K562 (cell line): ENCODE results near the gene REX1BD. TPM values are rescaled to one million over a fixed set of nuclear protein-coding genes. Genes with fewer than 3 reads are reported as not detected.

Source experiments
- ATF1 ChIP-seq, 2 experiments: fragments of 450-650 bp in 1 of 2; IDR thresholded peaks; 2 replicates each; pipeline ENCODE4 v1.6.1; 2016; ENCODE audit warnings: missing compliant biosample characterization in 1 of 2, missing genetic modification characterization in 1 of 2
- EP400 ChIP-seq: fragments of 450-650 bp; IDR thresholded peaks from 2 replicates; pipeline ENCODE4 v1.6.1; 2017; ENCODE audit warnings: antibody characterized with exemption, mild to moderate bottlenecking, moderate library complexity
- KDM2B ChIP-seq: fragments of 250-450 bp; sonication (Bioruptor Pico); IDR thresholded peaks from 2 replicates; pipeline ENCODE4 v1.8.0; 2021; ENCODE audit warnings: mild to moderate bottlenecking, moderate library complexity
- POLR2G ChIP-seq: fragments of 200-400 bp; formaldehyde crosslinking; IDR thresholded peaks from 2 replicates; pipeline ENCODE4 v1.6.1; 2017; ENCODE audit warnings: low read depth, mild to moderate bottlenecking, antibody characterized with exemption, low read length, moderate library complexity
- VEZF1 ChIP-seq: fragments of 200-800 bp; sonication (Bioruptor generic); IDR thresholded peaks from 2 replicates; pipeline ENCODE4 v1.6.1; 2017; ENCODE audit warnings: missing genetic modification characterization, missing compliant biosample characterization
- ZBTB40 ChIP-seq, 2 experiments: fragments of 450-650 bp in 1 of 2; sonication (generic) in 1 of 2; formaldehyde crosslinking in 1 of 2; IDR thresholded peaks; 2 replicates each; pipeline versions ENCODE4 v1.7.1 to v1.9.0; 2016 to 2022; ENCODE audit warnings: inconsistent platforms in 1 of 2, mild to moderate bottlenecking in 1 of 2, missing genetic modification reagents in 1 of 2
- ZBTB7A ChIP-seq: IDR thresholded peaks from 2 replicates; pipeline ENCODE4 v1.6.1; 2011; ENCODE audit warnings: low read depth, mild to moderate bottlenecking, low read length, moderate library complexity, borderline replicate concordance; ENCODE audit not compliant: control insufficient read depth
- ZNF639 ChIP-seq, 2 experiments: fragments of 200-800 bp in 1 of 2; sonication (Bioruptor generic) in 1 of 2; sonication (generic) in 1 of 2; formaldehyde crosslinking in 1 of 2; IDR thresholded peaks in 1 of 2; conservative IDR thresholded peaks in 1 of 2; 2 replicates each; pipeline versions ENCODE4 v1.5.0 to v1.6.1; 2016 to 2020; ENCODE audit warnings: missing compliant biosample characterization in 1 of 2, missing genetic modification characterization in 1 of 2, missing genetic modification reagents in 1 of 2
- polyA plus RNA-seq, 8 experiments: library from polyadenylated mRNA; depleted of rRNA in 4 of 8; stranded (reverse) in 5 of 8; unstranded in 3 of 8; fragments of >200 nt; fragmentation: Nextera tagmentation in 2 of 8; fragmentation: Illumina TruSeq in 1 of 8; extraction: Ambion mirVana in 2 of 8; extraction: Trizol in 1 of 8; gene quantifications; 2 replicates each; pipeline versions ENCODE4 v1.2.1 to v1.2.3, GENCODE V29; 2011 to 2014; ENCODE audit warnings: inconsistent platforms in 1 of 8, missing spikeins in 1 of 8
- total RNA-seq, 7 experiments: library from RNA; depleted of rRNA in 6 of 7; stranded (reverse); fragments of >200 nt in 6 of 7; fragmentation: Illumina TruSeq in 2 of 7; extraction: Trizol in 2 of 7; gene quantifications; 2 replicates each; pipeline versions ENCODE4 v1.2.1 to v1.2.3, GENCODE V29; 2011 to 2021; ENCODE audit warnings: low replicate concordance in 1 of 7

Gene REX1BD
- total and polyA plus RNA-seq, 9 of the 15 experiments (the other 6 are each of a cell fraction or from before 2014, with no cell fraction given) = 1.9 to 136 (median 13.8) TPM

GRCh38 chr19:18594096-18594823, 5.7 kb downstream of the REX1BD start (continued):
- 0 out of 2 replicates have a peak, but pooled peaks have one; percentile 21 for TF ChIP-seq ZBTB40 (IDR thresholded peaks at IDR 0.05)
- no peak for TF ChIP-seq ZBTB40 (CRISPR knock-in tag; IDR thresholded peaks at IDR 0.05)
- peak; percentile 31; the same call in 1 of the 2 replicates for TF ChIP-seq KDM2B
- peak; percentile 75 for TF ChIP-seq VEZF1
- TF ChIP-seq EP400 = peak; percentile 33; the same call in 1 of the 2 replicates
- no peak for TF ChIP-seq ATF1 (CRISPR knock-in tag; IDR thresholded peaks at IDR 0.05)
- TF ChIP-seq ATF1 (tag; IDR thresholded peaks at IDR 0.05) = 0 out of 2 replicates have a peak, but pooled peaks have one; percentile 25
- TF ChIP-seq ZBTB7A = peak; percentile 98
- TF ChIP-seq ZNF639 (CRISPR knock-in tag; conservative IDR thresholded peaks at IDR 0.05 in 1 of 2, IDR thresholded peaks at IDR 0.05 in 1 of 2) = 0 out of 4 replicates have a peak, but pooled peaks of 1 of the 2 experiments have one; percentile 34
- peak; percentile 78 for TF ChIP-seq POLR2G
